Naive thymus-derived CD4-positive, alpha-beta T cell (primary cell): ENCODE results near the gene C1S. TPM values are rescaled to one million over a fixed set of nuclear protein-coding genes. Genes with fewer than 3 reads are reported as not detected.

ENCODE experiments used
- ATAC-seq: fragments of 150-1000 bp; cut with Tn5 transposase; 2 replicates; pipeline ENCODE4 v1.10.0; 2021; ENCODE audit warnings: mild to moderate bottlenecking, moderate library complexity
- CTCF ChIA-PET: fragments of 350-600 bp; sonication (Branson Sonifier 250); formaldehyde crosslinking; loops from one replicate; lab custom pipeline; 2021; ENCODE audit warnings: antibody characterized with exemption; lab: Charles Lee
- POLR2A ChIA-PET: fragments of 350-600 bp; sonication (Branson Sonifier 250); formaldehyde crosslinking; loops from one replicate; lab custom pipeline; 2021; ENCODE audit warnings: antibody characterized with exemption, inconsistent platforms; lab: Charles Lee
- DNase-seq, 9 donors: peaks; one replicate each; pipeline versions ENCODE4 v3.0.0 to v3.0.0-alpha.2; 2020 to 2022; ENCODE audit warnings: mixed read lengths in 1 of 9
- H3K27ac ChIP-seq: one replicate; pipeline ENCODE4 v1.7.0; 2013; ENCODE audit warnings: mild to moderate bottlenecking, low read depth, low read length, moderate library complexity
- H3K27me3 ChIP-seq, 2 donors: one replicate each; pipeline ENCODE4 v1.7.0; 2013; ENCODE audit warnings: low read length in 2 of 2, mild to moderate bottlenecking in 2 of 2, moderate library complexity in 2 of 2; ENCODE audit not compliant: control insufficient read depth in 2 of 2, insufficient read depth in 2 of 2
- H3K36me3 ChIP-seq, 3 experiments: 1 replicate in 2 of 3; 2 replicates in 1 of 3; pipeline ENCODE4 v1.7.0; 2013; ENCODE audit warnings: low read length in 3 of 3, mild to moderate bottlenecking in 3 of 3, moderate library complexity in 1 of 3; ENCODE audit not compliant: insufficient read depth in 3 of 3, control insufficient read depth in 2 of 3
- H3K4me1 ChIP-seq, 2 donors: one replicate each; pipeline ENCODE4 v1.7.0; 2013; ENCODE audit warnings: low read length in 2 of 2, mild to moderate bottlenecking in 2 of 2, moderate library complexity in 1 of 2; ENCODE audit not compliant: control insufficient read depth in 2 of 2, insufficient read depth in 2 of 2
- H3K4me3 ChIP-seq: 2 replicates; pipeline ENCODE4 v1.7.0; 2013; ENCODE audit warnings: mild to moderate bottlenecking, low read length
- H3K9me3 ChIP-seq, 3 experiments: 1 replicate in 2 of 3; 2 replicates in 1 of 3; pipeline ENCODE4 v1.7.0; 2013; ENCODE audit warnings: low read length in 3 of 3; ENCODE audit not compliant: control insufficient read depth in 2 of 3
- H3K27ac Mint-ChIP-seq, 9 donors: one replicate each; pipeline ENCODE4 v1.8.0; 2020 to 2022; ENCODE audit warnings: mixed read lengths in 9 of 9, mild to moderate bottlenecking in 8 of 9, moderate library complexity in 5 of 9, inconsistent platforms in 2 of 9
- H3K27me3 Mint-ChIP-seq, 5 donors: one replicate each; pipeline ENCODE4 v1.8.0; 2021 to 2022; ENCODE audit warnings: mixed read lengths in 5 of 5, mild to moderate bottlenecking in 1 of 5
- H3K36me3 Mint-ChIP-seq, 5 donors: one replicate each; pipeline ENCODE4 v1.8.0; 2020 to 2022; ENCODE audit warnings: mixed read lengths in 5 of 5, mild to moderate bottlenecking in 3 of 5, inconsistent platforms in 1 of 5
- H3K4me1 Mint-ChIP-seq, 7 donors: one replicate each; pipeline ENCODE4 v1.8.0; 2020 to 2022; ENCODE audit warnings: mixed read lengths in 7 of 7, mild to moderate bottlenecking in 3 of 7, inconsistent platforms in 1 of 7
- H3K4me3 Mint-ChIP-seq, 10 donors: one replicate each; pipeline ENCODE4 v1.8.0; 2020 to 2022; ENCODE audit warnings: mild to moderate bottlenecking in 10 of 10, mixed read lengths in 10 of 10, moderate library complexity in 6 of 10, inconsistent platforms in 2 of 10
- H3K9me3 Mint-ChIP-seq, 11 donors: one replicate each; pipeline ENCODE4 v1.8.0; 2020 to 2022; ENCODE audit warnings: mixed read lengths in 11 of 11, mild to moderate bottlenecking in 4 of 11, inconsistent platforms in 1 of 11, moderate library complexity in 1 of 11
- intact Hi-C, 2 donors: fragments of 100-400 bp; cut with micrococcal nuclease; formaldehyde crosslinking; loops; one replicate each; pipeline ENCODE4 v1.15.1; 2023
- polyA plus RNA-seq, 2 donors: library from polyadenylated mRNA; unstranded; fragments of 300-500 nt; fragmentation: Illumina TruSeq; gene quantifications; one replicate each; pipeline ENCODE4 v1.2.3, GENCODE V29; 2021
- total RNA-seq, 6 experiments: library from RNA in 5 of 6; stranded (reverse) in 5 of 6; gene quantifications; 1 replicate in 5 of 6; 2 replicates in 1 of 6; pipeline ENCODE4 v1.2.3 and lab custom pipeline; 2021 to 2026

Gene C1S
- total and polyA plus RNA-seq, 7 experiments from 2014 or later, result 2.0 to 3.9 (median 3.0) TPM; not detected in 2

- intact Hi-C loops, result loop anchor here in 1 of 2 donors (5.0 kb wide), 2 partner anchors 121 to 226 kb away; partner anchors contain the start of genes EMG1, PHB2 and TPI1
- no peaks in the 10 kb centered on the region for H3K9me3 ChIP-seq
- CTCF ChIA-PET, result interaction anchor here (0.7 to 2.1 kb wide), 7 partner anchors 15 to 225 kb away, joined by 3 to 14 read pairs (median 4); partner anchors contain the start of genes C1RL and LPCAT3
- peaks cover 0 to 6% (median 3%) of the 10 kb centered on the region in 5 donors for H3K36me3 Mint-ChIP-seq
- H3K4me1 ChIP-seq, result peaks cover 7 to 8% of the 10 kb centered on the region in 2 donors
- H3K4me1 Mint-ChIP-seq, result peaks cover 0 to 14% (median 9%) of the 10 kb centered on the region in 7 donors
- no peaks in the 10 kb centered on the region for H3K9me3 Mint-ChIP-seq
- no peak overlapping the region for H3K27ac ChIP-seq
- H3K27me3 ChIP-seq, result no peaks in the 10 kb centered on the region
- H3K4me3 ChIP-seq, result no peak overlapping the region
- H3K27ac Mint-ChIP-seq, result no peak overlapping the region
- ATAC-seq (no peak), DNase-seq (no peak)
- no peak overlapping the region for H3K4me3 Mint-ChIP-seq
- POLR2A ChIA-PET, result interaction anchor here (0.9 kb wide), 1 partner anchor 9 kb away, joined by 3 read pairs; no protein-coding TSS in a partner anchor
- no peaks in the 10 kb centered on the region for H3K27me3 Mint-ChIP-seq
- peaks cover 0 to 4% (median 0%) of the 10 kb centered on the region in 3 experiments for H3K36me3 ChIP-seq
These were observed 33.0 kb downstream of the C1S start for GRCh38 chr12:7093486-7093885.

- ATAC-seq, result no peak
- Histone ChIP-seq H3K4me3 (no peak overlapping the region), H3K4me1 (peaks cover 7 to 8% of the 10 kb centered on the region in 2 donors), H3K9me3 (no peaks in the 10 kb centered on the region), H3K36me3 (peaks cover 0 to 6% (median 0%) of the 10 kb centered on the region in 3 experiments), H3K27me3 (no peaks in the 10 kb centered on the region), H3K27ac (no peak overlapping the region)
- intact Hi-C loops, result loop anchor here in 1 of 2 donors (5.0 kb wide), 2 partner anchors 122 to 227 kb away; partner anchors contain the start of genes EMG1, PHB2 and TPI1
- CTCF ChIA-PET, result interaction anchor here (0.7 to 2.1 kb wide), 4 partner anchors 18 to 226 kb away, joined by 4 to 14 read pairs (median 6); partner anchors contain the start of gene LPCAT3
- Mint-ChIP-seq H3K4me1 (peaks cover 0 to 14% (median 9%) of the 10 kb centered on the region in 7 donors), H3K36me3 (peaks cover 0 to 8% (median 6%) of the 10 kb centered on the region in 5 donors), H3K27ac (peak overlapping the region in 1 of 9 donors; percentile 18), H3K9me3 (no peaks in the 10 kb centered on the region), H3K27me3 (no peaks in the 10 kb centered on the region), H3K4me3 (peak overlapping the region in 1 of 10 donors; percentile 32)
- POLR2A ChIA-PET, result interaction anchor here (0.6 kb wide), 1 partner anchor 150 kb away, joined by 3 read pairs; no protein-coding TSS in a partner anchor
- DNase-seq, result no peak
These were observed 33.4 kb downstream of the C1S start for GRCh38 chr12:7093892-7094291.

- no peak overlapping the region for H3K4me3 ChIP-seq
- Mint-ChIP-seq H3K27ac (peak overlapping the region in 1 of 9 donors; percentile 66), H3K27me3 (no peaks in the 10 kb centered on the region), H3K4me3 (no peak overlapping the region), H3K36me3 (peaks cover 0 to 8% (median 6%) of the 10 kb centered on the region in 5 donors), H3K4me1 (peaks cover 0 to 14% (median 11%) of the 10 kb centered on the region in 7 donors), H3K9me3 (no peaks in the 10 kb centered on the region)
- H3K4me1 ChIP-seq, result peaks cover 7 to 8% of the 10 kb centered on the region in 2 donors
- H3K36me3 ChIP-seq, result peaks cover 0 to 12% (median 3%) of the 10 kb centered on the region in 3 experiments
- CTCF ChIA-PET, result interaction anchor here (0.6 to 2.8 kb wide), 5 partner anchors 12 to 431 kb away, joined by 3 to 13 read pairs (median 4); partner anchors contain the start of gene C1RL
- H3K9me3 ChIP-seq, result no peaks in the 10 kb centered on the region
- intact Hi-C loops, result no loop called here
- no peak overlapping the region for H3K27ac ChIP-seq
- DNase-seq (no peak), ATAC-seq (no peak)
- no peaks in the 10 kb centered on the region for H3K27me3 ChIP-seq
- POLR2A ChIA-PET, result interaction anchor here (0.8 to 2.2 kb wide), 3 partner anchors 8 to 153 kb away, joined by 4 to 7 read pairs (median 5); partner anchors contain the start of genes C12orf57, C1RL and RNU7-1
These were observed 35.8 kb downstream of the C1S start for GRCh38 chr12:7096006-7096932.

- Mint-ChIP-seq H3K4me1 (peaks cover 0 to 12% (median 10%) of the 10 kb centered on the region in 7 donors), H3K27me3 (no peaks in the 10 kb centered on the region), H3K36me3 (peaks cover 0 to 8% (median 6%) of the 10 kb centered on the region in 5 donors), H3K4me3 (no peak overlapping the region), H3K27ac (peak overlapping the region in 2 of 9 donors; percentile 14 to 38), H3K9me3 (no peaks in the 10 kb centered on the region)
- no peak for DNase-seq
- no peaks in the 10 kb centered on the region for H3K9me3 ChIP-seq
- H3K27ac ChIP-seq, result no peak overlapping the region
- H3K27me3 ChIP-seq, result no peaks in the 10 kb centered on the region
- no peak overlapping the region for H3K4me3 ChIP-seq
- no peak for ATAC-seq
- POLR2A ChIA-PET, result interaction anchor here (1.4 kb wide), 1 partner anchor 12 kb away, joined by 5 read pairs; the partner anchor contains the start of gene C1RL
- intact Hi-C loops, result no loop called here
- peaks cover 3 to 4% of the 10 kb centered on the region in 2 donors for H3K4me1 ChIP-seq
- CTCF ChIA-PET, result interaction anchor here (0.7 to 2.8 kb wide), 2 partner anchors 15 to 266 kb away, joined by 3 to 13 read pairs; no protein-coding TSS in a partner anchor
- H3K36me3 ChIP-seq, result peaks cover 0 to 17% (median 3%) of the 10 kb centered on the region in 3 experiments
These were observed 36.5 kb downstream of the C1S start for GRCh38 chr12:7096979-7097378.

GRCh38 chr12:7099290-7099996 is 38.9 kb downstream of the C1S start:
- Mint-ChIP-seq H3K4me3 (no peak overlapping the region), H3K27me3 (no peaks in the 10 kb centered on the region), H3K36me3 (peaks cover 4 to 17% (median 11%) of the 10 kb centered on the region in 5 donors), H3K9me3 (no peaks in the 10 kb centered on the region), H3K4me1 (peaks cover 15 to 23% (median 18%) of the 10 kb centered on the region in 7 donors), H3K27ac (peak overlapping the region in 3 of 9 donors; percentile 22 to 68 (median 53))
- Histone ChIP-seq H3K9me3 (no peaks in the 10 kb centered on the region), H3K36me3 (peaks cover 0 to 23% (median 3%) of the 10 kb centered on the region in 3 experiments), H3K27me3 (no peaks in the 10 kb centered on the region), H3K27ac (no peak overlapping the region), H3K4me1 (no peaks in the 10 kb centered on the region), H3K4me3 (no peak overlapping the region)
- DNase-seq (no peak), ATAC-seq (no peak)
- POLR2A ChIA-PET, result interaction anchor here (0.6 to 1.4 kb wide), 3 partner anchors 9 to 54 kb away, joined by 3 read pairs; no protein-coding TSS in a partner anchor
- CTCF ChIA-PET, result interaction anchor here (0.7 kb wide), 1 partner anchor 175 kb away, joined by 3 read pairs; no protein-coding TSS in a partner anchor
- intact Hi-C loops, result no loop called here
